GM12878 (cell line): ENCODE results near the gene TMEM175.

Experiments
- ASH2L ChIP-seq: fragments of 300-600, 200-600 bp; sonication (generic); IDR thresholded peaks from 2 replicates; pipeline ENCODE4 v1.6.1; 2017; ENCODE audit warnings: low read depth, mild to moderate bottlenecking, borderline replicate concordance
- EP300 ChIP-seq, 2 experiments: fragments of 150-350 bp in 1 of 2; IDR thresholded peaks; 2 replicates each; pipeline ENCODE4 v1.6.1; 2011 to 2012; ENCODE audit warnings: low read depth in 2 of 2, low read length in 2 of 2, borderline replicate concordance in 1 of 2, improper control_type of control experiment in 1 of 2, inconsistent platforms in 1 of 2; ENCODE audit not compliant: control insufficient read depth in 1 of 2
- POLR2A ChIP-seq: IDR thresholded peaks from 2 replicates; pipeline ENCODE4 v1.6.1; 2011; ENCODE audit warnings: low read depth, mild to moderate bottlenecking, low read length
- POLR2AphosphoS5 ChIP-seq: IDR thresholded peaks from 2 replicates; pipeline ENCODE4 v1.6.1; 2011; ENCODE audit warnings: mild to moderate bottlenecking, low read length, inconsistent platforms
- RAD51 ChIP-seq: fragments of 450-650 bp; IDR thresholded peaks from 2 replicates; pipeline ENCODE4 v1.6.1; 2016; ENCODE audit warnings: moderate library complexity, mild to moderate bottlenecking, inconsistent platforms
- SUPT20H ChIP-seq: IDR thresholded peaks from 2 replicates; pipeline ENCODE4 v1.6.1; 2011; ENCODE audit warnings: low read depth, mild to moderate bottlenecking, low read length, moderate library complexity, borderline replicate concordance; ENCODE audit not compliant: control insufficient read depth
- TF ChIP-seq, protein P1 (sequence below): IDR thresholded peaks from 2 replicates; pipeline ENCODE4 v1.6.1; 2012; ENCODE audit warnings: improper control_type of control experiment, low read depth, low read length; ENCODE audit not compliant: insufficient replicate concordance
- TF ChIP-seq, protein P2 (sequence below): IDR thresholded peaks from 2 replicates; pipeline ENCODE4 v1.6.1; 2012; ENCODE audit warnings: mild to moderate bottlenecking, low read depth, low read length

DNA sequence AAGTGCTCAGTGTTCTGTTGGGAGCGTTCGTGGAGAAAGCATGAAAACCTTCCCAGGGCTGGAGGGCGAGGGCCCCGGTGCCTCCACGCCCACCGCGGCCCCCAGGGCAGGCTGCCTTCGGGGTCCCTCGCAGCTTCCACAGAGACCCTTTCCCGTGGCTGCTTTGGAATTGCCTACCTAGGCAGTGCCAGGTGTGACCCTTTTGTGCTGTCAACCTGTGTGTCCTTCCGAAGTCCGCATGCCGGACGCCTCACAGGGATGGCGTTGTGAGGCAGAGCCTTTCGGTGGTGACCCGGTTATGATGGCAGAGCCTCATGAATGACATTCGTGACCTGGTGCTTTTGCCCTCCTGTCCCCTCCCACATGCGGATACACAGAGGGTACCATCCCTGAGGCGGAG lies 17.4 kb downstream of the TMEM175 start:
- no peak for TF ChIP-seq POLR2A
- TF ChIP-seq ASH2L: no peak
- TF ChIP-seq, protein P1, sequence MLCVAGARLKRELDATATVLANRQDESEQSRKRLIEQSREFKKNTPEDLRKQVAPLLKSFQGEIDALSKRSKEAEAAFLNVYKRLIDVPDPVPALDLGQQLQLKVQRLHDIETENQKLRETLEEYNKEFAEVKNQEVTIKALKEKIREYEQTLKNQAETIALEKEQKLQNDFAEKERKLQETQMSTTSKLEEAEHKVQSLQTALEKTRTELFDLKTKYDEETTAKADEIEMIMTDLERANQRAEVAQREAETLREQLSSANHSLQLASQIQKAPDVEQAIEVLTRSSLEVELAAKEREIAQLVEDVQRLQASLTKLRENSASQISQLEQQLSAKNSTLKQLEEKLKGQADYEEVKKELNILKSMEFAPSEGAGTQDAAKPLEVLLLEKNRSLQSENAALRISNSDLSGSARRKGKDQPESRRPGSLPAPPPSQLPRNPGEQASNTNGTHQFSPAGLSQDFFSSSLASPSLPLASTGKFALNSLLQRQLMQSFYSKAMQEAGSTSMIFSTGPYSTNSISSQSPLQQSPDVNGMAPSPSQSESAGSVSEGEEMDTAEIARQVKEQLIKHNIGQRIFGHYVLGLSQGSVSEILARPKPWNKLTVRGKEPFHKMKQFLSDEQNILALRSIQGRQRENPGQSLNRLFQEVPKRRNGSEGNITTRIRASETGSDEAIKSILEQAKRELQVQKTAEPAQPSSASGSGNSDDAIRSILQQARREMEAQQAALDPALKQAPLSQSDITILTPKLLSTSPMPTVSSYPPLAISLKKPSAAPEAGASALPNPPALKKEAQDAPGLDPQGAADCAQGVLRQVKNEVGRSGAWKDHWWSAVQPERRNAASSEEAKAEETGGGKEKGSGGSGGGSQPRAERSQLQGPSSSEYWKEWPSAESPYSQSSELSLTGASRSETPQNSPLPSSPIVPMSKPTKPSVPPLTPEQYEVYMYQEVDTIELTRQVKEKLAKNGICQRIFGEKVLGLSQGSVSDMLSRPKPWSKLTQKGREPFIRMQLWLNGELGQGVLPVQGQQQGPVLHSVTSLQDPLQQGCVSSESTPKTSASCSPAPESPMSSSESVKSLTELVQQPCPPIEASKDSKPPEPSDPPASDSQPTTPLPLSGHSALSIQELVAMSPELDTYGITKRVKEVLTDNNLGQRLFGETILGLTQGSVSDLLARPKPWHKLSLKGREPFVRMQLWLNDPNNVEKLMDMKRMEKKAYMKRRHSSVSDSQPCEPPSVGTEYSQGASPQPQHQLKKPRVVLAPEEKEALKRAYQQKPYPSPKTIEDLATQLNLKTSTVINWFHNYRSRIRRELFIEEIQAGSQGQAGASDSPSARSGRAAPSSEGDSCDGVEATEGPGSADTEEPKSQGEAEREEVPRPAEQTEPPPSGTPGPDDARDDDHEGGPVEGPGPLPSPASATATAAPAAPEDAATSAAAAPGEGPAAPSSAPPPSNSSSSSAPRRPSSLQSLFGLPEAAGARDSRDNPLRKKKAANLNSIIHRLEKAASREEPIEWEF: no peak
- TF ChIP-seq EP300 (IDR thresholded peaks at IDR 0.05; ENCODE audit: borderline replicate concordance in 1 of 2, control insufficient read depth in 1 of 2, low read depth in 2 of 2, low read length in 2 of 2): no peak
- no peak for TF ChIP-seq RAD51
- TF ChIP-seq POLR2AphosphoS5: no peak
- TF ChIP-seq SUPT20H: no peak
- TF ChIP-seq, protein P2, sequence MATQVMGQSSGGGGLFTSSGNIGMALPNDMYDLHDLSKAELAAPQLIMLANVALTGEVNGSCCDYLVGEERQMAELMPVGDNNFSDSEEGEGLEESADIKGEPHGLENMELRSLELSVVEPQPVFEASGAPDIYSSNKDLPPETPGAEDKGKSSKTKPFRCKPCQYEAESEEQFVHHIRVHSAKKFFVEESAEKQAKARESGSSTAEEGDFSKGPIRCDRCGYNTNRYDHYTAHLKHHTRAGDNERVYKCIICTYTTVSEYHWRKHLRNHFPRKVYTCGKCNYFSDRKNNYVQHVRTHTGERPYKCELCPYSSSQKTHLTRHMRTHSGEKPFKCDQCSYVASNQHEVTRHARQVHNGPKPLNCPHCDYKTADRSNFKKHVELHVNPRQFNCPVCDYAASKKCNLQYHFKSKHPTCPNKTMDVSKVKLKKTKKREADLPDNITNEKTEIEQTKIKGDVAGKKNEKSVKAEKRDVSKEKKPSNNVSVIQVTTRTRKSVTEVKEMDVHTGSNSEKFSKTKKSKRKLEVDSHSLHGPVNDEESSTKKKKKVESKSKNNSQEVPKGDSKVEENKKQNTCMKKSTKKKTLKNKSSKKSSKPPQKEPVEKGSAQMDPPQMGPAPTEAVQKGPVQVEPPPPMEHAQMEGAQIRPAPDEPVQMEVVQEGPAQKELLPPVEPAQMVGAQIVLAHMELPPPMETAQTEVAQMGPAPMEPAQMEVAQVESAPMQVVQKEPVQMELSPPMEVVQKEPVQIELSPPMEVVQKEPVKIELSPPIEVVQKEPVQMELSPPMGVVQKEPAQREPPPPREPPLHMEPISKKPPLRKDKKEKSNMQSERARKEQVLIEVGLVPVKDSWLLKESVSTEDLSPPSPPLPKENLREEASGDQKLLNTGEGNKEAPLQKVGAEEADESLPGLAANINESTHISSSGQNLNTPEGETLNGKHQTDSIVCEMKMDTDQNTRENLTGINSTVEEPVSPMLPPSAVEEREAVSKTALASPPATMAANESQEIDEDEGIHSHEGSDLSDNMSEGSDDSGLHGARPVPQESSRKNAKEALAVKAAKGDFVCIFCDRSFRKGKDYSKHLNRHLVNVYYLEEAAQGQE: no peak
